HEK293T (cell line): ENCODE data around the gene ETV6.

ENCODE experiments used
- ARNT ChIP-seq: fragments of 450-650 bp; IDR thresholded peaks from 2 replicates; pipeline ENCODE4 v1.6.1; 2017; ENCODE audit warnings: mild to moderate bottlenecking
- BHLHE40 ChIP-seq: fragments of 450-650 bp; IDR thresholded peaks from 2 replicates; pipeline ENCODE4 v1.6.1; 2016; ENCODE audit warnings: mild to moderate bottlenecking, moderate library complexity, borderline replicate concordance
- CTBP1 ChIP-seq: fragments of 450-650 bp; IDR thresholded peaks from 2 replicates; pipeline ENCODE4 v1.6.1; 2016; ENCODE audit warnings: borderline replicate concordance
- ELF4 ChIP-seq: fragments of 450-650 bp; IDR thresholded peaks from 2 replicates; pipeline ENCODE4 v1.6.1; 2017; ENCODE audit warnings: antibody characterized with exemption
- FOXK2 ChIP-seq: fragments of 450-650 bp; IDR thresholded peaks from 2 replicates; pipeline ENCODE4 v1.6.1; 2016; ENCODE audit warnings: mild to moderate bottlenecking
- FOXM1 ChIP-seq: fragments of 450-650 bp; IDR thresholded peaks from 2 replicates; pipeline ENCODE4 v1.6.1; 2017; ENCODE audit warnings: mild to moderate bottlenecking, borderline replicate concordance
- LEF1 ChIP-seq: fragments of 450-650 bp; IDR thresholded peaks from 2 replicates; pipeline ENCODE4 v1.6.1; 2017; ENCODE audit warnings: mild to moderate bottlenecking, borderline replicate concordance
- NFRKB ChIP-seq: fragments of 450-650 bp; IDR thresholded peaks from 2 replicates; pipeline ENCODE4 v1.6.1; 2016; ENCODE audit warnings: mild to moderate bottlenecking, moderate library complexity
- PKNOX1 ChIP-seq: fragments of 450-650 bp; IDR thresholded peaks from 2 replicates; pipeline ENCODE4 v1.6.1; 2016
- SP1 ChIP-seq: fragments of 450-650 bp; IDR thresholded peaks from 2 replicates; pipeline ENCODE4 v1.6.1; 2017
- SUZ12 ChIP-seq: fragments of 450-650 bp; IDR thresholded peaks from 2 replicates; pipeline ENCODE4 v1.6.1; 2016; ENCODE audit warnings: mild to moderate bottlenecking

- TF ChIP-seq SUZ12 = no peak
- no peak for TF ChIP-seq ELF4
- TF ChIP-seq FOXM1 = no peak
- no peak for TF ChIP-seq SP1
- TF ChIP-seq PKNOX1 = no peak
- TF ChIP-seq LEF1 = no peak
- TF ChIP-seq ARNT = no peak
- TF ChIP-seq CTBP1 = no peak
- no peak for TF ChIP-seq NFRKB
- no peak for TF ChIP-seq BHLHE40
- no peak for TF ChIP-seq FOXK2
Observed at GRCh38 chr12:11929714-11930113, 280.2 kb downstream of the ETV6 start.
